HG02798 (cell line): ENCODE data around the gene NR2C2AP.
"Not testable (repeated sequence)": the region's sequence is repeated elsewhere in the genome, so short reads cannot be mapped to it uniquely, and the experiment has no call there.

Experiments used
- ATAC-seq: cut with Tn5 transposase; IDR thresholded peaks from one replicate; pipeline ENCODE4 v1.9.1; 2021; ENCODE audit warnings: mild to moderate bottlenecking; ENCODE audit not compliant: unreplicated experiment, poor library complexity

Gene NR2C2AP

GRCh38 chr19:19191768-19192077, 11.5 kb downstream of the NR2C2AP start:
- ATAC-seq, result no peak

- no peak for ATAC-seq
Measured at GRCh38 chr19:19186742-19187141, 16.5 kb downstream of the NR2C2AP start.

- ATAC-seq, result no peak
Measured at GRCh38 chr19:19185853-19186740, 17.1 kb downstream of the NR2C2AP start.

GRCh38 chr19:19181488-19181998, 21.7 kb downstream of the NR2C2AP start:
- ATAC-seq, result no peak

- no peak for ATAC-seq
Measured at GRCh38 chr19:19179548-19180441, 23.4 kb downstream of the NR2C2AP start.

- ATAC-seq, result no peak
Measured at GRCh38 chr19:19176950-19177349, 26.3 kb downstream of the NR2C2AP start.

GRCh38 chr19:19173243-19173642, 30.0 kb downstream of the NR2C2AP start:
- ATAC-seq, result not testable (repeated sequence)

- no peak for ATAC-seq
Measured at GRCh38 chr19:19171821-19172532, 31.2 kb downstream of the NR2C2AP start.

GRCh38 chr19:19170873-19171672, 32.1 kb downstream of the NR2C2AP start:
- no peak for ATAC-seq

GRCh38 chr19:19170053-19170872, 33.0 kb downstream of the NR2C2AP start, which contains the start of gene MEF2B:
TSS of gene MEF2B (minus strand) at chr19:19170263. CDS start at chr19:19150735, 19,528 bp downstream.
- peak; percentile 93 for ATAC-seq

- ATAC-seq, result no peak
Measured at GRCh38 chr19:19169236-19170052, 33.8 kb downstream of the NR2C2AP start.

- ATAC-seq, result no peak
Measured at GRCh38 chr19:19167612-19168011, 35.6 kb downstream of the NR2C2AP start.

- no peak for ATAC-seq
Measured at GRCh38 chr19:19165396-19165795, 37.8 kb downstream of the NR2C2AP start.

GRCh38 chr19:19162495-19162894, 40.7 kb downstream of the NR2C2AP start:
- ATAC-seq, result no peak

GRCh38 chr19:19160461-19161035, 42.7 kb downstream of the NR2C2AP start:
- ATAC-seq, result no peak

- ATAC-seq, result no peak
Measured at GRCh38 chr19:19159534-19159933, 43.7 kb downstream of the NR2C2AP start.

- ATAC-seq, result no peak
Measured at GRCh38 chr19:19157808-19158207, 45.4 kb downstream of the NR2C2AP start.
